ENCODE data around the gene UBXN7. TPM values are rescaled to one million over a fixed set of nuclear protein-coding genes. Genes with fewer than 3 reads are reported as not detected.

UBXN7 gene
- total and polyA plus RNA-seq, 9 of the 15 experiments (the other 6 are each of a cell fraction or from before 2014, with no cell fraction given) = 3.5 to 44.6 (median 13.4) TPM

DNA sequence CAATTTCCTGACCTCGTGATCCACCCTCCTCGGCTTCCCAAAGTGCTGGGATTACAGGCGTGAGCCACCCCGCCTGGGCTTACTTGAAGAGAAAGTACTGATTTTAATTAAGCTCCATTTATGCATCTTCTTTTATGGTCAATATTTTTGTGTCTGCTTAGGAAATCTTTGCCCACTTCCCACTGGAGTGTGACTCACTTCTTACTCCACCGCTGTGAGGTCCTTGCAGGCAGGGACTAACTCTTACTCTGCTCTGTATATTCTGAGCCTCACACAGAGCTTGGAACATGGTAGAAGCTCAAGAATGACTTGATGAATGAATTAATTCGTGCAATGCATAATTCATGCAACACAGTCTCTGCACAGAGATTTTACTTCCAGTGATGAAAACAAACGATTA lies 91.1 kb downstream of the UBXN7 start:
- in situ Hi-C loops (cut with MboI) = no loop called here
- H3K9me3 ChIP-seq (replicated peaks; ENCODE audit: control insufficient read depth, insufficient read depth, low read depth, low read length) = no peaks in the 10 kb centered on the region; the same call in 1 of the 2 replicates
- POLR2A ChIA-PET = interaction anchor here (1.5 to 1.8 kb wide), 2 partner anchors 8 to 14 kb away, joined by 4 to 7 read pairs; no protein-coding TSS in a partner anchor
- CTCF ChIA-PET (ENCODE audit: low intra/inter-chr PET ratio) = no interaction called here
- BruUV-seq (replicated peaks) = no TSS peak
- peak overlapping the region; percentile 2 to 46; a peak in 2 of 4 replicates for H3K9ac ChIP-seq (ENCODE audit: insufficient read depth in 1 of 2, low read depth in 2 of 2, low read length in 2 of 2)
- peak overlapping the region; percentile 100; the same call in 2 of the 3 replicates for H3K27ac ChIP-seq (ENCODE audit: extremely low read depth, low read depth, low read length)
- H4K20me1 ChIP-seq (replicated peaks; ENCODE audit: control insufficient read depth, insufficient read depth, low read length) = no peaks in the 10 kb centered on the region
- no peak overlapping the region for H3K4me3 ChIP-seq
- H2AFZ ChIP-seq (ENCODE audit: low read depth, low read length) = no peak overlapping the region
- ATAC-seq = no peak
- H3K9me1 ChIP-seq (ENCODE audit: control insufficient read depth, insufficient read depth, low read length) = no peaks in the 10 kb centered on the region
- H3K4me1 ChIP-seq (replicated peaks in 1 of 2; ENCODE audit: control insufficient read depth in 2 of 2, insufficient read depth in 2 of 2, low read length in 2 of 2) = peaks cover 5 to 25% of the 10 kb centered on the region in 2 experiments
- H3K27me3 ChIP-seq (ENCODE audit: control insufficient read depth in 2 of 2, insufficient read depth in 2 of 2, low read length in 2 of 2) = no peaks in the 10 kb centered on the region
- intact Hi-C loops (cut with micrococcal nuclease) = no loop called here
- FAIRE-seq = no peak
- peaks cover 55% of the 10 kb centered on the region for H3K79me2 ChIP-seq (ENCODE audit: control insufficient read depth, insufficient read depth, low read length)
- WGBS (ENCODE audit: insufficient coverage, low coverage, missing lambda C conversion rate) = 62% methylated on average over 7 of the region's 7 CpGs
- DNase-seq (ENCODE audit: extremely low read depth in 1 of 4, low spot score in 3 of 4) = peak in 1 of 4 experiments; percentile 37
- peak overlapping the region; percentile 50 for H3K4me2 ChIP-seq (ENCODE audit: insufficient read depth, low read length)
- peaks cover 6% of the 10 kb centered on the region; the same call in 2 of the 3 replicates for H3K36me3 ChIP-seq (ENCODE audit: control insufficient read depth, insufficient read depth, low read length)
- peak; percentile 17; the same call in 1 of the 2 replicates for TF ChIP-seq JUND (IDR thresholded peaks at IDR 0.05; ENCODE audit: borderline replicate concordance, low read depth, low read length)
- no peak for TF ChIP-seq JUND (tag; IDR thresholded peaks at IDR 0.05; ENCODE audit: borderline replicate concordance, low read depth, low read length)
- TF ChIP-seq CBX8 (IDR thresholded peaks at IDR 0.05; ENCODE audit: borderline replicate concordance, extremely low read depth, low read depth, low read length, poor library complexity, severe bottlenecking) = no peak
- TF ChIP-seq MTA3 (IDR thresholded peaks at IDR 0.05; ENCODE audit: borderline replicate concordance) = no peak
- TF ChIP-seq, protein P1, sequence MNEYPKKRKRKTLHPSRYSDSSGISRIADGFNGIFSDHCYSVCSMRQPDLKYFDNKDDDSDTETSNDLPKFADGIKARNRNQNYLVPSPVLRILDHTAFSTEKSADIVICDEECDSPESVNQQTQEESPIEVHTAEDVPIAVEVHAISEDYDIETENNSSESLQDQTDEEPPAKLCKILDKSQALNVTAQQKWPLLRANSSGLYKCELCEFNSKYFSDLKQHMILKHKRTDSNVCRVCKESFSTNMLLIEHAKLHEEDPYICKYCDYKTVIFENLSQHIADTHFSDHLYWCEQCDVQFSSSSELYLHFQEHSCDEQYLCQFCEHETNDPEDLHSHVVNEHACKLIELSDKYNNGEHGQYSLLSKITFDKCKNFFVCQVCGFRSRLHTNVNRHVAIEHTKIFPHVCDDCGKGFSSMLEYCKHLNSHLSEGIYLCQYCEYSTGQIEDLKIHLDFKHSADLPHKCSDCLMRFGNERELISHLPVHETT (CRISPR knock-in tag; conservative IDR thresholded peaks at IDR 0.05 in 1 of 2, IDR thresholded peaks at IDR 0.05 in 1 of 2) = no peak
- TF ChIP-seq, protein P2, sequence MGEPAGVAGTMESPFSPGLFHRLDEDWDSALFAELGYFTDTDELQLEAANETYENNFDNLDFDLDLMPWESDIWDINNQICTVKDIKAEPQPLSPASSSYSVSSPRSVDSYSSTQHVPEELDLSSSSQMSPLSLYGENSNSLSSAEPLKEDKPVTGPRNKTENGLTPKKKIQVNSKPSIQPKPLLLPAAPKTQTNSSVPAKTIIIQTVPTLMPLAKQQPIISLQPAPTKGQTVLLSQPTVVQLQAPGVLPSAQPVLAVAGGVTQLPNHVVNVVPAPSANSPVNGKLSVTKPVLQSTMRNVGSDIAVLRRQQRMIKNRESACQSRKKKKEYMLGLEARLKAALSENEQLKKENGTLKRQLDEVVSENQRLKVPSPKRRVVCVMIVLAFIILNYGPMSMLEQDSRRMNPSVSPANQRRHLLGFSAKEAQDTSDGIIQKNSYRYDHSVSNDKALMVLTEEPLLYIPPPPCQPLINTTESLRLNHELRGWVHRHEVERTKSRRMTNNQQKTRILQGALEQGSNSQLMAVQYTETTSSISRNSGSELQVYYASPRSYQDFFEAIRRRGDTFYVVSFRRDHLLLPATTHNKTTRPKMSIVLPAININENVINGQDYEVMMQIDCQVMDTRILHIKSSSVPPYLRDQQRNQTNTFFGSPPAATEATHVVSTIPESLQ (CRISPR knock-in tag; IDR thresholded peaks at IDR 0.05) = no peak
- TF ChIP-seq STAT5A (IDR thresholded peaks at IDR 0.05; ENCODE audit: borderline replicate concordance, low read length) = no peak
- no peak for TF ChIP-seq ZNF717 (CRISPR knock-in tag; IDR thresholded peaks at IDR 0.05)
- TF ChIP-seq KAT8 (IDR thresholded peaks at IDR 0.05; ENCODE audit: low read depth) = no peak
- TF ChIP-seq SETDB1 (IDR thresholded peaks at IDR 0.05; ENCODE audit: low read length) = no peak
- TF ChIP-seq SMAD2 (IDR thresholded peaks at IDR 0.05; ENCODE audit: low read depth, low read length) = no peak
- no peak for TF ChIP-seq U2AF1 (optimal IDR thresholded peaks at IDR 0.05; ENCODE audit: low read depth, low read length)
- TF ChIP-seq SREBF1 (IDR thresholded peaks at IDR 0.05; ENCODE audit: borderline replicate concordance, low read depth, low read length) = no peak
- no peak for TF ChIP-seq PURB (CRISPR knock-in tag; IDR thresholded peaks at IDR 0.05; ENCODE audit: low read depth)
- TF ChIP-seq BACH1 (tag; IDR thresholded peaks at IDR 0.05) = no peak
- TF ChIP-seq ZBTB43 (CRISPR knock-in tag; IDR thresholded peaks at IDR 0.05) = no peak
- TF ChIP-seq ZBTB17 (CRISPR knock-in tag; IDR thresholded peaks at IDR 0.05) = no peak
- TF ChIP-seq C11orf30 (IDR thresholded peaks at IDR 0.05; ENCODE audit: low read depth) = no peak
- TF ChIP-seq HNRNPL (IDR thresholded peaks at IDR 0.05; ENCODE audit: low read depth, low read length) = no peak

Data from K562 (cell line).